ENCODE measurements around the gene EHD1.

Gene EHD1

GRCh38 chr11:64871492-64871891 is 6.9 kb downstream of the EHD1 start:
- no peaks in the 10 kb centered on the region for H3F3A ChIP-seq (ENCODE audit: low read depth)
- H4K20me1 ChIP-seq (ENCODE audit: insufficient read depth, low read length, poor library complexity, severe bottlenecking), result peaks cover 12% of the 10 kb centered on the region
- no peak overlapping the region for H2AFZ ChIP-seq (ENCODE audit: low read length)
- no peaks in the 10 kb centered on the region for H3K9me2 ChIP-seq (replicated peaks; ENCODE audit: low read depth, low read length)
- H3K4me1 ChIP-seq (ENCODE audit: insufficient read depth, low read length, poor library complexity, severe bottlenecking), result peaks cover 58% of the 10 kb centered on the region
- H3K4me2 ChIP-seq (ENCODE audit: low read depth, low read length, poor library complexity, severe bottlenecking), result peak overlapping the region; percentile 89
- peaks cover 83% of the 10 kb centered on the region for H3K79me2 ChIP-seq (ENCODE audit: insufficient read depth, low read length)
- H3K36me3 ChIP-seq (ENCODE audit: insufficient read depth, low read length), result peaks cover 6% of the 10 kb centered on the region; the same call in 1 of the 2 replicates
- H3K9me3 ChIP-seq (ENCODE audit: insufficient read depth, low read depth, low read length), result no peaks in the 10 kb centered on the region
- peak overlapping the region; percentile 63 for H3K4me3 ChIP-seq (ENCODE audit: low read length, poor library complexity, severe bottlenecking)
- no peaks in the 10 kb centered on the region for H3K27me3 ChIP-seq (ENCODE audit: insufficient read depth, low read length, poor library complexity, severe bottlenecking)
- TF ChIP-seq, protein P1, sequence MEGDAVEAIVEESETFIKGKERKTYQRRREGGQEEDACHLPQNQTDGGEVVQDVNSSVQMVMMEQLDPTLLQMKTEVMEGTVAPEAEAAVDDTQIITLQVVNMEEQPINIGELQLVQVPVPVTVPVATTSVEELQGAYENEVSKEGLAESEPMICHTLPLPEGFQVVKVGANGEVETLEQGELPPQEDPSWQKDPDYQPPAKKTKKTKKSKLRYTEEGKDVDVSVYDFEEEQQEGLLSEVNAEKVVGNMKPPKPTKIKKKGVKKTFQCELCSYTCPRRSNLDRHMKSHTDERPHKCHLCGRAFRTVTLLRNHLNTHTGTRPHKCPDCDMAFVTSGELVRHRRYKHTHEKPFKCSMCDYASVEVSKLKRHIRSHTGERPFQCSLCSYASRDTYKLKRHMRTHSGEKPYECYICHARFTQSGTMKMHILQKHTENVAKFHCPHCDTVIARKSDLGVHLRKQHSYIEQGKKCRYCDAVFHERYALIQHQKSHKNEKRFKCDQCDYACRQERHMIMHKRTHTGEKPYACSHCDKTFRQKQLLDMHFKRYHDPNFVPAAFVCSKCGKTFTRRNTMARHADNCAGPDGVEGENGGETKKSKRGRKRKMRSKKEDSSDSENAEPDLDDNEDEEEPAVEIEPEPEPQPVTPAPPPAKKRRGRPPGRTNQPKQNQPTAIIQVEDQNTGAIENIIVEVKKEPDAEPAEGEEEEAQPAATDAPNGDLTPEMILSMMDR (conservative IDR thresholded peaks at IDR 0.05; ENCODE audit: low read length), result no peak
- no peak for TF ChIP-seq EZH2phosphoT487 (IDR thresholded peaks at IDR 0.05; ENCODE audit: borderline replicate concordance)
- peak overlapping the region; percentile 63 for H3K9ac ChIP-seq (ENCODE audit: low read depth, low read length, poor library complexity, severe bottlenecking)

GRCh38 chr11:64870893-64871466 is 7.4 kb downstream of the EHD1 start:
- peak overlapping the region; percentile 89 for H3K4me2 ChIP-seq (ENCODE audit: low read depth, low read length, poor library complexity, severe bottlenecking)
- no peaks in the 10 kb centered on the region for H3K27me3 ChIP-seq (ENCODE audit: insufficient read depth, low read length, poor library complexity, severe bottlenecking)
- no peak for TF ChIP-seq EZH2phosphoT487 (IDR thresholded peaks at IDR 0.05; ENCODE audit: borderline replicate concordance)
- TF ChIP-seq, protein P1 (conservative IDR thresholded peaks at IDR 0.05; ENCODE audit: low read length), result no peak
- H3F3A ChIP-seq (ENCODE audit: low read depth), result no peaks in the 10 kb centered on the region
- H3K9me2 ChIP-seq (replicated peaks; ENCODE audit: low read depth, low read length), result no peaks in the 10 kb centered on the region
- peak overlapping the region; percentile 63 for H3K9ac ChIP-seq (ENCODE audit: low read depth, low read length, poor library complexity, severe bottlenecking)
- peaks cover 52% of the 10 kb centered on the region for H3K4me1 ChIP-seq (ENCODE audit: insufficient read depth, low read length, poor library complexity, severe bottlenecking)
- peak overlapping the region; percentile 63 for H3K4me3 ChIP-seq (ENCODE audit: low read length, poor library complexity, severe bottlenecking)
- peaks cover 83% of the 10 kb centered on the region for H3K79me2 ChIP-seq (ENCODE audit: insufficient read depth, low read length)
- no peaks in the 10 kb centered on the region for H3K9me3 ChIP-seq (ENCODE audit: insufficient read depth, low read depth, low read length)
- peaks cover 7% of the 10 kb centered on the region for H4K20me1 ChIP-seq (ENCODE audit: insufficient read depth, low read length, poor library complexity, severe bottlenecking)
- H2AFZ ChIP-seq (ENCODE audit: low read length), result no peak overlapping the region
- H3K36me3 ChIP-seq (ENCODE audit: insufficient read depth, low read length), result peaks cover 6% of the 10 kb centered on the region; the same call in 1 of the 2 replicates

DNA sequence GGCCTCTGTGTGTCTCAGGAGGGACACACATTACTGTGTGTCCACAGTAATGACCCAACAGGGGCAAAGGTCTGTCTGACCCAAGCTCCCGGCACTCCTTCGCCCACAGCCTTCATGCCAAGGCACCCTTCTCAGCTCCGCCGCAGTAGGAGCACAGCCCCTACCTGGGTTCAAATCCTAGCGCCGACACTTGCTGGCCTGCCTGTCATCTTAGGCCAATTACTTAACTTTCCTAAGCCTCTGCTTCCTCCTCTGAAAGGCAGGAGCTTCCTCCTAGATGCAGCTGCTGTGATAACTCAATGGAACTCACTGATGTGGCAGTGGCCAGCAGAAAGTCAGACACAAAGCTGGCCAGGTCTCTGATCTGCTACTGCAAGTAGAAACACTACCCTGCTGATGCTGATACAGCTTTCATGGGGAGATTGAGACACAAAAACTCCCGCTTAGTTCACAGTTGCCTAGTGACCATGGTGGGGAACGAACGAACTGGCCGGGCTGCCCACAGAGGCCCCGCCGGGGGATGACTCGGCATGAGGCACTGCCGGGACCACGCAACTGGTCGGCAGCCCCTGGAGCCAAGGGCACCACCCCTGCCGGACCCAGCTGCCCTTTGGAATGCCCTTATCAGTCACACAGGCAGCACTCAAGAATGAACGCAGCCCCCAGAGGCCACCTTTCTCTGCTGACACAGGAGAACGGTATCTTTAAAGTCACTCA is 8.1 kb downstream of the EHD1 start:
- H3K4me3 ChIP-seq (ENCODE audit: low read length, poor library complexity, severe bottlenecking), result peak overlapping the region; percentile 63
- peaks cover under 1% of the 10 kb centered on the region for H4K20me1 ChIP-seq (ENCODE audit: insufficient read depth, low read length, poor library complexity, severe bottlenecking)
- TF ChIP-seq EZH2phosphoT487 (IDR thresholded peaks at IDR 0.05; ENCODE audit: borderline replicate concordance), result no peak
- TF ChIP-seq, protein P1 (conservative IDR thresholded peaks at IDR 0.05; ENCODE audit: low read length), result 0 out of 2 replicates have a peak, but pooled peaks have one; percentile 4

More for the DNA sequence above, 8.1 kb downstream of the EHD1 start:
- Histone ChIP-seq H3F3A (ENCODE audit: low read depth) (no peaks in the 10 kb centered on the region), H3K9me3 (ENCODE audit: insufficient read depth, low read depth, low read length) (no peaks in the 10 kb centered on the region), H3K79me2 (ENCODE audit: insufficient read depth, low read length) (peaks cover 83% of the 10 kb centered on the region), H3K9ac (ENCODE audit: low read depth, low read length, poor library complexity, severe bottlenecking) (peak overlapping the region; percentile 63), H3K36me3 (ENCODE audit: insufficient read depth, low read length) (peaks cover 6% of the 10 kb centered on the region; the same call in 1 of the 2 replicates), H3K9me2 (replicated peaks; ENCODE audit: low read depth, low read length) (no peaks in the 10 kb centered on the region), H3K4me1 (ENCODE audit: insufficient read depth, low read length, poor library complexity, severe bottlenecking) (peaks cover 50% of the 10 kb centered on the region), H3K27me3 (ENCODE audit: insufficient read depth, low read length, poor library complexity, severe bottlenecking) (no peaks in the 10 kb centered on the region), H3K4me2 (ENCODE audit: low read depth, low read length, poor library complexity, severe bottlenecking) (peak overlapping the region; percentile 89), H2AFZ (ENCODE audit: low read length) (no peak overlapping the region)
